Iris pigment epithelial cell (primary cell): ENCODE data around the gene FIBP.

Source experiments
- DNase-seq: peaks from one replicate; pipeline ENCODE4 v3.0.0-alpha.2; 2011; ENCODE audit warnings: low read depth

The FIBP gene

DNA sequence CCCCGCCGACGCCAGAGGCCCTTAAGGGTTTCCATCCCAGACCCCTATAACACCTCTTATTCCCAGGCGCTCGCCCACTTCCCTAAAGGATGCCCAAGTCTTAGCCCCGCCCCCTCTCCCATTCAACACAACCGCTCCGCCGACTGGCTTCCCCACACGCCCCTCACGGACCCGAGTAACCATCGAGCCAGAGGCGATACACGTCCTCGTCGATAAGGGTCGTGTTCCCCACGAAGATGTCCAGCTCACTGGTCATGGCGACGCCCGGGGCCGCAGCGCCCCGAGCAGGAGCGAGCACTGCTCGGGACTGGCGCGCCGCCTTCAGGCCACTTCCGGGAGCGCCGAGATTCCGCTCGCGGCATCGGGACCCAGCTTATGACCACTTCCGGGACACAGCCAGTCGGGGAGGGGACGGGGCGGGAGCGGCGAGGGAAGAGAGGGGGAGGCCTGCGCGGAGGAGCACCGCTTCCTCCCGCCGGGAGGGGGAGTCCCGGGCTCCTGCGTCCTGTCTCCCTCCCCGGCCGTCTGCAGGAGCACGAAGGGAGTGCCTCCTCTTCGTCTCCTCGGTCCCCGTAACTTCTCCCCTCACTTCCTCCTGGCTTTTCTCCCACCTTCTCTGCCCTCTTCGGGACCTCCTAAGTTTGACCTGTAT is at the start of gene FIBP:
Gene FIBP (minus strand): TSS at position 309 of the 652 bp plus-strand sequence. CDS start 53 bp downstream, at position 256.
- peak; percentile 98 for DNase-seq

DNA sequence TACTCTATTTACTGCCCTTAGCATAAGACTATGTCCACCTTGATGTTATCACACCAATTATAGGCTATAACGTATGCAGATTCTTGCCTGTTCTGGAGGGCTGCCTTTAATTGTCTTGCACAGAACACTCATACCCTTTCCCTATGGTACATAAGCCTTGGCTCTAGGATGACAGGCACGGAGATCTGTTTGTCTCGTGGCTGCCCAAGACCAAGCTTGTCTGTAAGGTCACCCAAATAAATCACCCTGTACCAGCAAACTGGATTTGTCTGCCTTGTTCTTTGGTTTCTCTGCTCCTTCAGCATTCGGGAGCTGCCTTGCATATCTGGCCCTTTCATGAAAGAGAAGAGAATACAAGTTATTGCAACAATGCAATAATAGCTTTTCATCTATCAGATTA is 49.5 kb upstream of the FIBP start:
- DNase-seq, result no peak

DNA sequence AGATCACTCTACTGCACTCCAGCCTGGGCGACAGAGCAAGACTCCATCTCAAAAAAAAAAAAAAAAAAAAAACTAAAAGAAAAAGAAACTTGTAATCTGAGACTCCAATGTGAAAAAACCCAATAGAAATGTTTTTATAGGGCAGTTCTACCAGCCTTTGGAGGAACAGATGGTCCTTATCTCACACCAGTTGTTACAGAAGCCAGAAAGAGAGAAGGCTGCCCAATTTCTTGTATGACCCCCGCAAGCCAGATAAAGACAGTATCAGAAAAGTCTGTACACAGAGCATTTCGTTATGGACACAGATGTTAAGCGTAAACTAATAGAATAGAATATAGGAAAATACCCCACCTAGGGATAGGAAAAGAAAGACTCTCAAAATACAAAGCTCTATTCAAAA is 45.7 kb upstream of the FIBP start:
- peak; percentile 25 for DNase-seq

DNA sequence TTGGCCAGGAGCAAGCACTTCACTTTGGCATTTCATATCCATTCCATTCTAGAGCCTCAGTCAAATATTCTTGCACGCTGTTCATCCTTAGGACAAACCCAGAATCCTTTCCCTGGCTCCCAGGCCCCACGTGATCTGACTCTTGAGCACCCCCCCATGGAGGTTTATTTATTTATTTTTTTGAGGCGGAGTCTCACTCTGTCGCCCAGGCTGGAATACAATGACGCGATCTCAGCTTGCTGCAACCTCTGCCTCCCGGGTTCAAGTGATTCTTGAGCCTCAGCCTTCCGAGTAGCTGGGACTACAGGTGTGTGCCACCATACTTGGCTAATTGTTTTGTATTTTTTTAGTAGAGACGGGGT is 44.3 kb upstream of the FIBP start:
- DNase-seq, result peak; percentile 18

DNA sequence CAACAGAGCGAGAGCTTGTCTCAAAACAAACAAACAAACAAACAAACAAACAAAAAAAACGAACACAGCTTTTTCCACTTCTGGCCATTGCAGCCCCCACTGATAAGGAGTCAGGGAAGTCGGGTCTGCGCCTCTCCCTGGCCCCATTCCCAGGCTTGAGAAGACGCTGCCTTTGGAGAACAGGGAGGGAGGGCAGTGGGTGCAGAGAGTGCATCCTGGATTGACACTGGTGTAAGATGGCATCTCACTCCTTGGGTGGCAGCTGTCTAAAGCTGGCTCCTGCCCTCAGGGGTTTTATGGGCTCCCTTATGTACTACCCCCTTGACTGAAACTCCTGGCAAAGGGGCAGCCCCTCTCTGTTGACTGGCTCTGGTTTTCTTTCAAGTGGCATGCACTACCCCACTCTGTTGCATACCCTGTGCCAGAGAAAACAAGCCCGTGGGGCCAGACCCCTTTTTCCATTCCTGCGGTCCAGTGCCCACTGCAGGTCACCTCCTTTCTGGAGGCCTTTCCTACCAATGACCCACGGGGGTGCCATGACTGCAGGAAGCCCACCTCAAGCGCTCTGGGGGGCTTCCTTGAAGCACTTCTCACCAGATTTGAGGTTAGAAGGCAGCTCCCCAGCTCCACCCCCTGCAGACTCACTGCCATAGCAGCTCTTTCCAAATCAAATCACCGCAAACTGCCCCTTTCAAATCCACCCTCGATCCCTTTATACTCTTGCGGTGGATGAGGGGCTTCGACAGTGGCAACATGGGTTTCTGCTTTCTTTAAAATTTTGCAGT is 43.7 kb upstream of the FIBP start:
- DNase-seq, result no peak

DNA sequence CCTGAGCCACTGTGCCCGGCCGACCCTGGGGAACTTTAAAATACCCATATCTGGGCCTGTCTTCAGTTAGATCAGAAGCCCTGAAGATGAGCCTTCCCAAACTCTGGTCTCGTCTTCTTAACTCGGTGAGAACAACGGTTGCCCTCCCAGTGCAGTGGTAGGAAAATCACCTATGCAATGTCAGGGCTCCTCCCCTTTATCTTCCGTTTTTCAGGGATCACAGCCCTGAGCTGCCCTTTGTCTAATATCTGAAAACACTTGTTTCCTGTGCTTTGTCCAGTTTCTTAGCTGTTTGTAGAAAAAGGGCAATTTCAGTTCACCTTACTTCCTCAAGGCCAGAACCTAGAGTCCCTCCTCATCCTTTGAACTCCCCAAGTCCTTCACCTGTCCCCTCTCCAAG is 40.4 kb upstream of the FIBP start:
- no peak for DNase-seq

DNA sequence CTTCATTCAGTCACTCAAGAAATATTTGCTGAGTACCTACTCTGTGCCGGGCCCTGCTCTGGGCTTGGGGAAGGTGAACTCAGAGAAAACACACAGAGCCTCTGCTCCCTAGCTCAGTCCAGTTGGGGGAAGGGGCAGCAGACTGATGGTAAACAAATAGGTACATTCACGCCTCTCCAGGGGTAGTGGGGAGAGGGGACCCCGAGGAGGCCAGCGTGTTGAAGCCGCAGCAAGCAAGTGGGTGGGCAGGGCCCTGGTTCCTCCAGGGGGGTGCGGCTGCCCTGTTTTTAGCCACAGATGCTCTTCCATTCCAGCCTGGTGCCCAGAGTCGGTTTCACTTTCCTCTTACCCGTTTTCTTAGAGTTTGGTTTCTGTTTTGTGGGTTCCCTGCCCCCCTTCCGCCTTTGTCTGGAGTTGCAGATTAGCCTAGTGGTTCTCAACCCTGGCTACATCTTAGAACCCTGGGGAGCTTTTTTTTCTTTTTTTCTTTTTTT is 39.7 kb upstream of the FIBP start:
- DNase-seq, result peak; percentile 31

DNA sequence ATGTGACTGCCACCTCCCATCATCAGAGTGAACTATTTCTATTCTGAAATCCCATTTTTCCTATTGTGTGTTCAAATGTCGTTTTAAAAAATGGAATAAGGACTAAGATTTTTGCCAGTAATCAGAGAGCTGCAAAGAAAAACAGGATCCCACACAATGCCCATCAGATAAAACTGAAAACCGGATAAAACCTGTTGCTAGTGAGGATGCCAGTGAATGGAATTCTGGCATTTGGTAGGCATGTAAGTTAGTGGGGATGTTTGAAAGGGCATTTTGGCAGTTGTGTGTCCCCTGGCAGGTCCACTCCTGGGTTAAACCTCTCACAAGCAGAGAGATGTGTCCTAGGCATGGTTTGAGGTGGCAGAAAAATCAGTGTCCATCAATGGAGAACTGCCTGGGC is 37.1 kb upstream of the FIBP start:
- no peak for DNase-seq

DNA sequence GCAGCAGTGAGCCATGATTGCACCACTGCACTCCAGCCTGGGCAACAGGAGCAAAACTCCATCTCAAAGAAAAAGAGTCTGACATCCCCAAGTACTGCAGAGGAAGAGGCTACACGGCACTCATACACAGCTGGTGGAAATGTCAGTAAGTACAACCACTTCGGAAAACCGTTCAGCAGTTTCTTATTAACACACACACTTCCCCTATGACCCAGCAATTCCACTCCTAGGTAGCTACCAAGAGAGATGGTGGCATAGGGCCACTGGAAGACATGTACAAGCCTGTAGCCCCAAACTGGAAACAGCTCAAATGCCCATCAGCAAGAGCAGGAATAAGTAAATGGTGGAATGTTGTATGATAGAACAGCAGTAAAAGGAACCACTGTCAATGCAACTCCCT is 34.3 kb upstream of the FIBP start:
- no peak for DNase-seq

DNA sequence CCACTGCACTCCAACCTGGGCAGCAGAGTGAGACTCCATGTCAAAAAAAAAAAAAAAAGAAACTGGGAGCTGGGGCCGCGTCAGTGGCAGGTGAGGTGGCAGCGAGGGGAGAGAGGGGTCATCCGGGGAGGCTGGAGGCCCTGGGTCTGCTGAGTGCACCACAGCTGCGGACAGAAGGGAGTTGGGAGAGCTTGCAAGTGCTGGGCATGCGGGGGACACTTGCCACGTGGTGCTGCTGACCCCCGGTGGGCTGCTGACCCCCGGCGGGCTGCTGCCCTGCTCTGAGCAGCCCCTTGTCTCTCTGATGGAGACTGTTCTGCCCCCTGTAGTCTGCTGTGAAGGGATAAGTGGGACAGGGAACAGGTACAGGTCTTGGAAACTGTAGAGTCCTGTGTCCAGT is 33.6 kb upstream of the FIBP start:
- no peak for DNase-seq

DNA sequence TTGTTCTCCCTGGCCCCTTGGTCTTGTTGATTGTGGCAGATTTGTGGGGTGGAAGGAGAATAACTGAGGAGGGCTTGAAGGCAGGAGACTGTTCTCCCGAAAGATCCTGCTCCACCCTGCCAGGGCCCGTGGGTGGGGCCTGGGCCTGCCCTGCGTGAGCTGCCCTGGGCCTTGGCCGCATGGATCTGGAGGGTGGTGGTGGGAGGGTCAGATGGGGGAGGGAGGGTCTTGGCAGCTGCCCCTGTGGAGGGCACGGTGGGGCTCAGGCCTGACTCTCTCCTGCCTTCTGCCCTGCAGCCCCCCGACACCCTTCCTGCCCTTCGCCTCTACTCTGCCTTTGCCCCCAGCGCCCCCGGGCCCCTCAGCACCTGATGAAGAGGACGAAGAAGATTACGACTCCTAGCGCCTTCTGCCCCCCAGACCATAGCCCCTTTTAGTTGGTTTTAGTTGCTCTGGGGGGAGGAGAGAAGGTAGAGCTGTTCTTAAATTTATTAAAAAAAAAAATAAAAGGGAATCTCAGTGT is 32.8 kb upstream of the FIBP start:
- DNase-seq, result no peak

DNA sequence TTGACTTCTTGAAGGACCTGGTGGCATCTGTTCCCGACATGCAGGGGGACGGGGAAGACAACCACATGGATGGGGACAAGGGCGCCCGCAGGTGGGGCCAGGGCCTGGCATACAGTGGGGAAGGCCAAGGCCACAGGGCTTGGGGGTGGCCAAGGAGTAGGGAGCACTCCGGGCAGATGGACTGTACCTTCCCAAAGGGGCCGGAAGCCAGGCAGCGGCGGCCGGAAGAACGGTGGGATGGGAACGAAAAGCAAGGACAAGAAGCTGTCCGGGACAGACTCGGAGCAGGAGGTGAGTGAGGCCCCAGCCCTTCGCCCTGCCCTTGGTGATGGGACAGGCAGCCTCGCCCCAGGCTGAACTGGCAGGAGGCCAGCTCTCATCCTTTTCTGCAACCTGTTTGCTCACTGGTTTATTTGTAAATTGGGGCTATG is 32.1 kb upstream of the FIBP start:
- no peak for DNase-seq

DNA sequence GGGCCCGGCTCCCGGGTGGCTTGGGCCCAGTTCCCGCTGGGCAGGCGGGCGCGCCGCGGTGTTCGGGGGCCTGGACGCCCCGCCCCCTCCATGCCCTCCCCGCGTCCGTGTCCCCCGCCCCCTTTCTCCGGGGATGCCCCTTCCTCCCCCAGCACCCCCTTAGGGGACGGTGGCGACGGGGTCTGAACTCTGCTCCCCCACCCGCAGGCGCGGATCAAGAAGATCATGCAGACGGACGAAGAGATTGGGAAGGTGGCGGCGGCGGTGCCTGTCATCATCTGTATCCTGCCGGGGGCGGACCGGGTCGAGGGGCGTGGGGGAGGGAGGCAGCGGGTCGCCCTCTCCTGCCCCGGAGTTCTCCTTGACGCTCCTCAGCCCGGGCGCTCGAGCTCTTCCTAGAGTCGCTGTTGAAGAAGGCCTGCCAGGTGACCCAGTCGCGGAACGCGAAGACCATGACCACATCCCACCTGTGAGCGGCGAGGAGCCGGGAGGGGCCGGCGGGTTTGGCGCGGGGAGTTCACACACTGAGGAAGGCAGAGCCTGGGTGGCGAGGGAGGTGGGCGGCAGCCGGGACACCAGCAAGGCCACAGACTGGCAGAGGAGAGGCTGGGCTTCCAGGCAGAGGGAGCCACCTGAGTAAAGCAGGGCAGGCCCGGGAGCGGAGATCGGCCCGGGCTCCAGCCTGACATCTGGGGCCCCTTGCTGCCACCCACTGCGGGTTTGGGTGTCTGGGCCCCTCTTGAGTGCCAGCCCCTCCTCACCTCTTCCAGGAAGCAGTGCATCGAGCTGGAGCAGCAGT is 31.5 kb upstream of the FIBP start:
- DNase-seq, result no peak

DNA sequence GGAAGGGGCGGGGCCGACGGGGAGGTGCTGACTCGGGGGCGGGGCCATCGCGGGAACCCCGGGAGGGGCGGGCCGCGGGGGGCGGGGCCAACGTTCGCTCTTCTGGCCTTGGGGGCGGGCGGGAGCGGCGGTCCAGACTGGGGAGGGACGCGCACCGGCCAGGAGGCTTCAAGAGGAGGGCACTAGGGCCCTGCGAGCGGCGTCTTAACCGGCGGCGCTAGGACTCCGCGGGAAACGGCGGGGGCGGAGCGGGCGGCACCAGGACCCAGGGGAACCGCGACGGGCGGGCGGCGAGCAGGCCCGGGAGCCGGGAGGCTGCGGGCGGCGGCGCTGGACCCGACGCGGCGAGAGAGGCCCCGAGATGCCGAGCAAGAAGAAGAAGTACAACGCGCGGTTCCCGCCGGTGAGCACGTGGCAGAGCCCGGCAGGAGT is 30.9 kb upstream of the FIBP start, which contains the start of gene DRAP1:
Gene DRAP1 (plus strand): TSS at position 286 of the 432 bp plus-strand sequence. CDS start 76 bp downstream, at position 362.
- DNase-seq, result peak; percentile 99

DNA sequence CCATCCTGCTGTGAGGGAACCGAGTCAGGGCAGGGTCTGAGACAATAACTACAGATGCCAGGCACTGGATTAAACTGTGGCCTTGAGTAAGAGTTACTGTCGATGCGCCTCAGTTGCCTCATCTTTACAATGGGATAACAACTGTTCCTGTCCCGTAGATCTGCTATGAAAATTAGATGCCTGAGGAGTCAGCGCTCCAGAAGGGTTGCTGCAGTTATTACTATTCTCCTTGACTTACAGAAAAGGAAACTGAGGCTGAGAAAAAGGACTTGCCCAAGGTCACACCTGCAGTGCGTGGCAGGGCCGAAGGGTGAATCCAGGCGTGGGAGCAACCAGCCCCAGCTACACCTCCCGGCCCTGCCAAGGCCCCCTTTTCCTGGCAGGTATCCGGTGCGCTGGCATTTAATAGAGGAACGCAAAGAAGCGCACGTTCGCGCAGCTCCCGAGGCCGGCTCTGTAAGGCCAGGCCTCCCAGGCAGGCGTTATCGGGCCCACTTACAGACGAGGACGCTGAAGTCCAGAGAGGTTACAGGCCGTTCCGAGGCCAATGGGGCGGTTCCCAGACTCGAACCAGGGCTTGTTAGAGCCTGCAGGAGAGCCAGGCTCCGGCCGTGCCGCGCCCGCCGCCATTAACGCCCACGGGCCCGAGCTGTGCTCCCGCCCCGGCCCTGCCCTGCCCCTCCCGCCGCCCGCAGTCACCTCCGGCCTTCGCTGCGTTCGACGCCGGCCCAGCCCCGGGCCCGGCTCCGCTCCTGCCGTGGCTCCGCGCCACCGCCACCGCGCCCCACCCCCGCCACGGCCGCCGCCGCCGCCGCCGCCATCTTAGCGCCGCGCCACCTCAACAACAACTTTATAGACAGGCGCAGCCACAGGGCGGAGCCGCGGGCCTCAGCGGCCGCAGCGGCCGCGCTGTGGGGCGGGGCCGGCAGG is 30.2 kb upstream of the FIBP start, which contains the start of gene C11orf68:
Gene C11orf68 (minus strand): TSS at position 852 of the 930 bp plus-strand sequence. CDS start 31 bp downstream, at position 821.
- peak; percentile 44 for DNase-seq

DNA sequence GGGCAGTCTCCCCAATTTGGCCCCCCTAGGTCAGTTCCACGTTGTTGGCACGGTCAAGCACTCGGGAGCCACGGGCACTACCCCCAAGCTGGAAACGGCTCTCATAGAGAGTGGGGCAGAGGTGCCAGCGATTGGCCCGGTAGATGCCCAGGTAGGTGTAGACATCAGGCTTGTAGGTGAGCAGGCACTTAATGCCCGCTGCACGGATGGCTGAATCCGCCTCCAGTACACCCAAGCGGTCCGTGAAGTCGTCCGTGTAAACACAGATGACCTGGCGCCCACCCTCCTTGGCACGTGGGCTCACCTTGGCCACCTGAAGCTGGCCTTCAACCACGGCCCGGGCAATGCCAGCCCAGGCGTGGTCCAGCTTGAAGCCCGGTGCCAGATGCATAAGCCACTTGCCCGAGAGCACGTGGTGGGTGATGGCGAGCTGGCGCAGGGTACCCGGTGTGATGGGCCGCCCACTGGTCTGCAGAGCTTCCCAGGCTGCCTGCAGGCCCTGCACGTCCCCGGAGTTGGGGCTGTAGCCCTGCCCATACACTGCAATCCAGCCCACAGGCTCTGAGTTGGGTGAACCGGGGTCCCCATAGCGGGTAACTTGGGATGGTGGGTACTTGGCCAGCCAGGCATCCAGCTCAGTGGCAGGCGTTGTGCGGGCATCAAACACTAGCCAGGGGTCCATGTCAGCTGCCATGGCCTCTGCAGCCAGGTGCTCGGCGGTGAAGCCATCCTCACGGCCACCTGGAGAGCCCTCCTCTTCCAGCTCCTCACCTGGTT is 29.4 kb upstream of the FIBP start:
- DNase-seq, result no peak

DNA sequence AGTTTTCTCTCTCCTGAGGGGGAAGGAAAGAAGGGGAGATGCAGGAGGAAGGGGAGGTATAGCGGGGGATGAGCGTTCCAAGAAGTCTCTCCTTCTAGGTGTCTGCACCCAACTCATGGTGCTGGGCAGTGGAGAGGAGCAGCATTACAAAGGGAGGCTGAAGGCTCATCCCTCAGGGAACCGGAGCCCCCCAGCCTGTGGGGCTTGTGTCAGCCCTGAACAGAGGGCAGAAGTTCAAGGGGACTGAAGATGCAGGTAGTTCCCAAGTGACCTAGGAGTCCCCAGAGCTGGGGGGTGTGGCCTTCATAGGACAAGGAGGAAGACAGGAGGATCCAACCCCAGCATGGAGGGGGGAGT is 28.8 kb upstream of the FIBP start:
- DNase-seq, result no peak

DNA sequence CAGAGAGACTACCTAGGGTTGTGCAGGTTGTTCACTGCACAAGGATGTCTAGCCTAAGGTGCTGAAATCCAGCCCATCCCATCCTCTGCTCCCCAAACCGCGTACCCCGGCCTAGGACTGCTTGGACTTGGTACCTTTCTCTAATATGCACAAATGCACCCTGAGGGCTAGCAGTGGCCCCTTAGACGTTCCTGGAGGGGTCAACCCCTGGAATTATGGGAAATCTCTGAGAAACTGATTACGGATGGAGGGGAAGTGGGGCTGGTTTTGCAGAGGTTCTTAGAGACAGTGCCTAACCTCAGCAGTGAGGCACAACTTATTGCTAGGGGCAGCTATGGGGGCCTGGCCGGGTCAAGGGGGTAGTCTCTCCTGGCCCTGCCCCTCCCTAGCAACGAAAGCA is 28.1 kb upstream of the FIBP start:
- DNase-seq, result no peak

DNA sequence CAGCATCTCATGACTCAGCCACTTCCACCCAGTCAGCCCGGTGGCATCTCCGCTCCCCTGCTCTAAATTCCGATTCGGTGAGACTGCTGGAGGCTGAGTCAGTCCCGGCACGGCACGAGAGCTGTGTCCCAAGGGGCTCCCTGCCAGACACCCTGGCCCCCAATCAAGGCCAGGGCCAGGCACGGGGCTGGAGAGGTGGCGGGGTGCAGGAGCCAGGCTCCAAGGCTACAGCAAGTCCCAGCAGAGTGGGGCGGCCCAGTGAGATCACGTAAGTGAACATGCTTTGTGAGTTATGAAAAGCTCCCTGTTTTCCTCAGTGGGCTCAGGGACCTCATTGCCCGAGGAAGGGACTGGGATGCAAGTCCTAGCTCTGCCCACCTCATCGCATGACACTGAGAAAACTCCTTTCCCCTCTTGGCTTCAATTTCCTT is 27.6 kb upstream of the FIBP start:
- peak; percentile 98 for DNase-seq

DNA sequence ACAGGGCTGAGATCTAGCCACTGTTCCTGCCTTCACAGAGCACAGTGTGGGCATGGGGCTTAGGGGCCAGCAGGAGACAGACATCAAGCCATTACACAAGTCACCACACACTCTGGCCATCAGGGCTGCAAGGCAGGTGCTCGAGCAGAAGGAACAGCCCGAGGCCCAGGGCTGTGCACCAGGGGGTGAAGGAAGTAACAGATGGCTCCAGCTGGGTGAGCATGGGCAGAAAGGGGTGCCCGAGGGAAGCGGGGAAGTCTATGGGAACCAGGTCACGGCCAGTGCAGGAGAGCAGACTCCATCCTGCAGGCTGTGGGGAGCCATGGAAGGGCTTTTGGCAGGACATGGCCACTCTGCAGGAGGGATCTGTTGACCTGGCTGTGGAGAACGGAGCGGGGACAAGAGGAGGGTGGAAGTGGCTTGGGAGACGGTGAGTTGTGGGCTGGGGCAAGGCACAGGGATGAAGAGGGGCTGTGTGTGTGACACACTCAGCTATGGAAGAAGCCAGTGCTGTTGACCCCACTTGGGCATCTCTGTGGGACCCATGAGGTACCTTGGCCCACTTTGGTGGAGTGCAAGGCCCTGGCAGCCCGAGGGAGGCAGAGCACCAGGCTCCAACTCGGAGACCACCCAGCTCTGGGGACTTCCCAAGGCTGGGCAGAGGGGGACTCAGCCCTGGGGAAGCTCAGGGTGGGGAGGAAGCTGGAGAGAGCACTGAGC is 27.0 kb upstream of the FIBP start:
- DNase-seq, result no peak
